Stimulated activated memory B cell treated with anti-CD40 and anti-IgM and Interleukin-4, amounts not matched to agents 10 μg/mL and 1 μg/mL and 100 μg/mL, for 72 hours (primary cell): Measurements from ENCODE around the gene SELENON.
A peak's percentile ranks its signal among the peaks of the same experiment; 100 is the strongest.

ENCODE experiments used
- ATAC-seq: fragments of 150-1000 bp; cut with Tn5 transposase; 2 replicates; pipeline ENCODE4 v1.10.0; 2021
- H3K27ac Mint-ChIP-seq: one replicate; pipeline ENCODE4 v1.8.0; 2022; ENCODE audit warnings: mild to moderate bottlenecking, mixed read lengths
- H3K27me3 Mint-ChIP-seq: one replicate; pipeline ENCODE4 v1.8.0; 2022; ENCODE audit warnings: mixed read lengths
- H3K36me3 Mint-ChIP-seq: one replicate; pipeline ENCODE4 v1.8.0; 2022; ENCODE audit warnings: mixed read lengths
- H3K4me1 Mint-ChIP-seq: one replicate; pipeline ENCODE4 v1.8.0; 2022; ENCODE audit warnings: mixed read lengths
- H3K4me3 Mint-ChIP-seq: one replicate; pipeline ENCODE4 v1.8.0; 2022; ENCODE audit warnings: mild to moderate bottlenecking, moderate library complexity, mixed read lengths
- H3K9me3 Mint-ChIP-seq: one replicate; pipeline ENCODE4 v1.8.0; 2022; ENCODE audit warnings: mixed read lengths

SELENON gene

GRCh38 chr1:25799935-25800702, at the start of gene SELENON:
Gene SELENON (plus strand): TSS chr1:25800193. CDS start chr1:25800231, 38 bp downstream.
- peak; percentile 67 for ATAC-seq
- Mint-ChIP-seq H3K27me3 (no peaks in the 10 kb centered on the region), H3K4me1 (peaks cover 51% of the 10 kb centered on the region), H3K27ac (peak within 1 kb of the TSS; percentile 71), H3K4me3 (peak within 1 kb of the TSS; percentile 75), H3K36me3 (peaks cover under 1% of the 10 kb centered on the region), H3K9me3 (no peaks in the 10 kb centered on the region)

GRCh38 chr1:25750923-25751605, 48.9 kb upstream of the SELENON start:
- H3K4me1 Mint-ChIP-seq = peaks cover 8% of the 10 kb centered on the region
- peaks cover 69% of the 10 kb centered on the region for H3K27me3 Mint-ChIP-seq
- H3K27ac Mint-ChIP-seq = no peak overlapping the region
- no peak for ATAC-seq
- no peak overlapping the region for H3K4me3 Mint-ChIP-seq
- H3K36me3 Mint-ChIP-seq = no peaks in the 10 kb centered on the region
- H3K9me3 Mint-ChIP-seq = no peaks in the 10 kb centered on the region

GRCh38 chr1:25754470-25755181, 45.4 kb upstream of the SELENON start:
- Mint-ChIP-seq H3K36me3 (no peaks in the 10 kb centered on the region), H3K4me1 (peaks cover 12% of the 10 kb centered on the region), H3K4me3 (no peak overlapping the region), H3K27me3 (peaks cover 84% of the 10 kb centered on the region), H3K9me3 (no peaks in the 10 kb centered on the region), H3K27ac (no peak overlapping the region)
- ATAC-seq = peak; percentile 42

GRCh38 chr1:25755475-25756125, 44.4 kb upstream of the SELENON start:
- H3K9me3 Mint-ChIP-seq = no peaks in the 10 kb centered on the region

GRCh38 chr1:25756215-25756614, 43.8 kb upstream of the SELENON start:
- Mint-ChIP-seq H3K27me3 (peaks cover 80% of the 10 kb centered on the region), H3K36me3 (no peaks in the 10 kb centered on the region), H3K9me3 (no peaks in the 10 kb centered on the region), H3K4me1 (peaks cover 12% of the 10 kb centered on the region), H3K4me3 (no peak overlapping the region), H3K27ac (no peak overlapping the region)
- ATAC-seq = no peak

More at GRCh38 chr1:25755475-25756125, 44.4 kb upstream of the SELENON start:
- Mint-ChIP-seq H3K36me3 (no peaks in the 10 kb centered on the region), H3K4me3 (no peak overlapping the region), H3K27me3 (peaks cover 82% of the 10 kb centered on the region), H3K4me1 (peaks cover 12% of the 10 kb centered on the region), H3K27ac (no peak overlapping the region)
- no peak for ATAC-seq

- Mint-ChIP-seq H3K4me1 (peaks cover 12% of the 10 kb centered on the region), H3K27ac (no peak overlapping the region), H3K9me3 (no peaks in the 10 kb centered on the region), H3K27me3 (peaks cover 69% of the 10 kb centered on the region), H3K4me3 (no peak overlapping the region), H3K36me3 (no peaks in the 10 kb centered on the region)
- no peak for ATAC-seq
Observed at GRCh38 chr1:25757151-25757845, 42.7 kb upstream of the SELENON start.

GRCh38 chr1:25757846-25758185, 42.2 kb upstream of the SELENON start:
- Mint-ChIP-seq H3K4me1 (peaks cover 12% of the 10 kb centered on the region), H3K27ac (no peak overlapping the region), H3K9me3 (no peaks in the 10 kb centered on the region), H3K27me3 (peaks cover 65% of the 10 kb centered on the region), H3K36me3 (no peaks in the 10 kb centered on the region), H3K4me3 (no peak overlapping the region)
- ATAC-seq = no peak

GRCh38 chr1:25758466-25759070, 41.4 kb upstream of the SELENON start:
- Mint-ChIP-seq H3K36me3 (no peaks in the 10 kb centered on the region), H3K4me1 (peaks cover 12% of the 10 kb centered on the region), H3K27me3 (peaks cover 57% of the 10 kb centered on the region), H3K9me3 (no peaks in the 10 kb centered on the region), H3K27ac (no peak overlapping the region), H3K4me3 (no peak overlapping the region)
- ATAC-seq = no peak

- peaks cover 41% of the 10 kb centered on the region for H3K27me3 Mint-ChIP-seq
- H3K27ac Mint-ChIP-seq = no peak overlapping the region
- H3K36me3 Mint-ChIP-seq = no peaks in the 10 kb centered on the region
- no peak for ATAC-seq
- no peak overlapping the region for H3K4me3 Mint-ChIP-seq
- H3K9me3 Mint-ChIP-seq = no peaks in the 10 kb centered on the region
- H3K4me1 Mint-ChIP-seq = peaks cover 6% of the 10 kb centered on the region
Observed at GRCh38 chr1:25760122-25760719, 39.8 kb upstream of the SELENON start.

- H3K4me3 Mint-ChIP-seq = no peak overlapping the region
- H3K27ac Mint-ChIP-seq = no peak overlapping the region
- H3K9me3 Mint-ChIP-seq = no peaks in the 10 kb centered on the region
- peaks cover 41% of the 10 kb centered on the region for H3K27me3 Mint-ChIP-seq
- H3K36me3 Mint-ChIP-seq = no peaks in the 10 kb centered on the region
- ATAC-seq = no peak
- H3K4me1 Mint-ChIP-seq = peaks cover 6% of the 10 kb centered on the region
Observed at GRCh38 chr1:25760871-25761270, 39.1 kb upstream of the SELENON start.

GRCh38 chr1:25763493-25763892, 36.5 kb upstream of the SELENON start:
- ATAC-seq = no peak
- no peaks in the 10 kb centered on the region for H3K9me3 Mint-ChIP-seq
- H3K36me3 Mint-ChIP-seq = no peaks in the 10 kb centered on the region
- H3K27me3 Mint-ChIP-seq = peaks cover 23% of the 10 kb centered on the region
- H3K4me3 Mint-ChIP-seq = no peak overlapping the region
- H3K27ac Mint-ChIP-seq = no peak overlapping the region
- H3K4me1 Mint-ChIP-seq = no peaks in the 10 kb centered on the region

- no peak overlapping the region for H3K4me3 Mint-ChIP-seq
- H3K27ac Mint-ChIP-seq = no peak overlapping the region
- peaks cover 28% of the 10 kb centered on the region for H3K27me3 Mint-ChIP-seq
- H3K9me3 Mint-ChIP-seq = no peaks in the 10 kb centered on the region
- no peaks in the 10 kb centered on the region for H3K36me3 Mint-ChIP-seq
- peaks cover 3% of the 10 kb centered on the region for H3K4me1 Mint-ChIP-seq
- no peak for ATAC-seq
Observed at GRCh38 chr1:25765136-25765922, 34.7 kb upstream of the SELENON start.

- Mint-ChIP-seq H3K4me3 (no peak overlapping the region), H3K36me3 (no peaks in the 10 kb centered on the region), H3K27me3 (peaks cover 29% of the 10 kb centered on the region), H3K9me3 (no peaks in the 10 kb centered on the region), H3K4me1 (peaks cover 10% of the 10 kb centered on the region), H3K27ac (no peak overlapping the region)
- no peak for ATAC-seq
Observed at GRCh38 chr1:25765923-25766589, 33.9 kb upstream of the SELENON start.
